Nasal cavity respiratory epithelium epithelial cell of viscerocranial mucosa (primary cell): ENCODE results near the gene EEF1AKMT4. TPM values are rescaled to one million over a fixed set of nuclear protein-coding genes. Genes with fewer than 3 reads are reported as not detected.

ENCODE experiments used
- total RNA-seq: library from RNA; depleted of rRNA; stranded (reverse); fragments of >200 nt; gene quantifications from 2 replicates; pipeline ENCODE4 v1.2.3, GENCODE V29; 2014

The EEF1AKMT4 gene
- 10.3 and 10.9 TPM in 2 replicates for total RNA-seq

DNA sequence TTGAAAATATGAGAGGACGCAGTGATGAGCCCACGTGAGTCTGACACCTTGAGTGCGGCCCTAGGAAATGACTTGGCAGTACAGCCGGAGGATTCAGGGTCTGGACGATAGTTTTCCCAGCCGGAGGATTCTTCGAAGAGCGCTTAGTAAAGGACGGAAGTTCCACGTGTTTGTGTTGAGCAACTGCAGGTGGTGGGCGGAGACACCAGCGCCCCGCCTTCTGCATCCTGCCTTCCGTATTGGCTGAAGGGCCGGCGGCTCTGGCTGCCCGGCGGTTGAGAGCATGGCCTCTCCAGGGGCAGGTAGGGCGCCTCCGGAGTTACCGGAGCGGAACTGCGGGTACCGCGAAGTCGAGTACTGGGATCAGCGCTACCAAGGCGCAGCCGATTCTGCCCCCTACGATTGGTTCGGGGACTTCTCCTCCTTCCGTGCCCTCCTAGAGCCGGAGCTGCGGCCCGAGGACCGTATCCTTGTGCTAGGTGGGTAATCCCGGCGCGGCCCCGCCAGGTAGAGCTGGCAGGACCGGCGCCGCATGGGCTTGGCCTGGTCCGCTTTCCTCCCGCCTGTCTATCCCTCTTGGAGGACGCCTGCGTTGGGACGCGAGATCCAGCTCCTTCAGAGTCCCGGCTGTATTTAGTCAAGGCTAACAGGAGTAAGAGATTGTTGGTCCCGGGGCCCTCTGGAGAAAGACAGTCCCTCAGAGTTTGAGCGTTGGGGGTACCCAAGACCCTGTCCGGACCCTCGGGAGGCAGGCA, at the start of gene EEF1AKMT4:
TSS of gene EEF1AKMT4 (plus strand) at position 261 of the 755 bp plus-strand sequence. CDS start at position 284, 23 bp downstream.

DNA sequence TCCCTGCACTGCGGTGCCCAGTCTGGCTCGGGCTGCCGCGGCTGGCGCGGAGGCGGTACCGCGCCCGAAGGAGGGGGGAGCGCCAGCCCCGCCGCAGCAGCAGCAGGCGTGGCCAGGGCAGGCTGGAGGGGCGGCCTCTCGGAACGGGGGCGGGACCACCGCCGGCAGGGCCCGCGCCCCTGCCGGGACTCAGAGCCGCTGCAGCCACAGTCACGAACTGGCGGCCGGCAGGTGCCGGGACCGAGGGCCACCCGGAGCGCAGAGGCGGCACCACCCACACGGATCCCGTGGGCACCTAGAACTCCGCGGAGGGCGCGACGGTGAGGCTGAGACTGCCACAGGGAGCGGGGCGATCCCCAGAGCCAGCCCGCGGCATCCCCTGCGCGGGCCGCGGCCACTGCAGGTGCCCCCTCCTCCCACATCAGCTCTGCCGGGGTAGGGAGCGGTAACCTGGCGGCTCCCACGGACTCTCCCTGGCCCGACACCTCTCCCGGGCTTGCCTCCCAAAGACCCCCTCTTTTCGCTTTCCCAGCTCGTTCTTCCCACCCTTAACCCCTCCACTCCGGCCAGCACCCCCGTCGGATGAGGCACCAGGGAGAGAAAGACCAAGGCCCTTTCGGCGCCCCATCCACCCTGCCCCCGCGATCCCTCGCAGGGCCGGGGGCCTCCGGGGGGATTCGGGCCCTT, 19.9 kb upstream of the EEF1AKMT4 start, which contains the start of gene VWA5B2:
TSS of gene VWA5B2 (plus strand) at position 192 of the 687 bp plus-strand sequence. CDS start 944 bp downstream, outside the sequence.

DNA sequence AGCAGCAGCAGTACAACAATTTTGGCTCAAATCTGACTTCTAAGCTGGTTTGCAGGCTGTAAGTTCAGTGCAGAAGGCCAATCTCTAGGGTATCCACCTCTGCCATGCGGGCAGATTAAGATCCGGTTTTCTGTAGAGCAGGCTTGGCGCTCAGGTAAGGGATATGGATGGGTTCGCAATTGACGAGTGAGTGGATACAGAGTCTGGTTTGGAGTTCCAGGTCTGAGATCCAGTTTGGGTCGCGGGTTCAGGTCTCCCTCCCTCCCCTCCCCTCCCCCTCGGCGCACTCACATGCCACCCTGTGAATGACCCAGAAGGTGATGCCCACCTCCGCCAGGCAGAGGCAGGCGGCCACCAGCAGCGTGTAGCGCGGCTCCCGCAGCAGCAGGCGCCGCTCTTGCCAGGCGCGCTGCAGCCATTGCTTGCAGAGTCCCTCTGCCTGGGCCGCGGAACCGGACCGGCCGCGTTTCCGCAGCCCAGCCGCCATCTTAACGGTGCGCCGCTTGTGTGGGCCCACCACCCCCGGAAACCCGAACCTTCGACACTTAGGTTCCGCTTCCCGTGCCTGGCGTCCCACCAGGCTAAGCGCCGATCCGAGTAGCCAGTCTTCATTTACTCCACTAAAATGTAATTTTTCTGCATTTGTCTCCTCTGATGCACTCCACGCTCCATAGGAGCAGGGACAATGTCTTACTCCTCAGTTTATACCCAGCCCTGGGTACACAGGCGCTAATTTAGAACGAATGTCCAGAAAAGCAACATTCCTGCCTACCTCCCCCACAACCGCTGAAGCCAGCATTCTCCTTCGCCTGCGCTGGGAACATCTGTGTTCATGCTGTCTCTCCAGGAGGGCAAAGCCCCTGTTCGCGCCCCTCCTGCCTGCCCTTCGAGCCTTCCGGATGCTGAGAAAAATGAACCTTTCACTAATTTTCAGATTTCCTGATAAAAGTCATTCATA, 739 bp upstream of the EEF1AKMT4 start, which contains the start of gene ALG3:
TSS of gene ALG3 (minus strand) at position 509 of the 958 bp plus-strand sequence. CDS start at position 487, 22 bp downstream.

DNA sequence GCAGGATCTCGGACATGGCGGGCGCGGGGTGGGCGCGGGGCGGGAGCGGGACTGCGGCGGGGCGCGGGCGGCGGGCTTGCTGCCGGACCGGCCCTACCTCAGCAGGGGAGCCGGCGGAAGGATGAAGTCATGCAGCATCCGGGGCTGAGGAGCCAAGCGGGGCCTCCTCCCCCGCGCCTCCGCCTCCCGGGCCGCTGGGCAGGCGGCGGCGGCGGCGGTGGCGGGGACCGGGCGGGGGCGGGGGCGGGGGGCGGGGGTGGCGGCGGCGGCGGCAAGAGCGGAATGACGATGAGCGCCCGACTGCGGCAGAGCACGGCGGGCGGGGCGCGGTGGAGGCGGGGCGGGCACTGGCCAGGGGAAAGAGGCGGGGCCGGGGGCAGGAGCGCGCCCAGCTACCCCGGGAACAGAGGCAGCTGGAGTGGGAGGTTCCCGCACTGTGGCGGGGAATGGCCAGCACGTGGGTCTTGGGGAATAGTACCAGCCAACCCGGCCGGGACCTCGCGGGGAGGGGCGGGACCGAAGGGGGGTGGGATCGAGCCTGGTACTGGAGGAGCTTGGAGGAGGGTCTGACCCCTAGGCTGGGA, 11.9 kb downstream of the EEF1AKMT4 start, which contains the start of gene CAMK2N2:
TSS of gene CAMK2N2 (minus strand) at position 284 of the 584 bp plus-strand sequence. CDS start at position 16, 268 bp downstream.

DNA sequence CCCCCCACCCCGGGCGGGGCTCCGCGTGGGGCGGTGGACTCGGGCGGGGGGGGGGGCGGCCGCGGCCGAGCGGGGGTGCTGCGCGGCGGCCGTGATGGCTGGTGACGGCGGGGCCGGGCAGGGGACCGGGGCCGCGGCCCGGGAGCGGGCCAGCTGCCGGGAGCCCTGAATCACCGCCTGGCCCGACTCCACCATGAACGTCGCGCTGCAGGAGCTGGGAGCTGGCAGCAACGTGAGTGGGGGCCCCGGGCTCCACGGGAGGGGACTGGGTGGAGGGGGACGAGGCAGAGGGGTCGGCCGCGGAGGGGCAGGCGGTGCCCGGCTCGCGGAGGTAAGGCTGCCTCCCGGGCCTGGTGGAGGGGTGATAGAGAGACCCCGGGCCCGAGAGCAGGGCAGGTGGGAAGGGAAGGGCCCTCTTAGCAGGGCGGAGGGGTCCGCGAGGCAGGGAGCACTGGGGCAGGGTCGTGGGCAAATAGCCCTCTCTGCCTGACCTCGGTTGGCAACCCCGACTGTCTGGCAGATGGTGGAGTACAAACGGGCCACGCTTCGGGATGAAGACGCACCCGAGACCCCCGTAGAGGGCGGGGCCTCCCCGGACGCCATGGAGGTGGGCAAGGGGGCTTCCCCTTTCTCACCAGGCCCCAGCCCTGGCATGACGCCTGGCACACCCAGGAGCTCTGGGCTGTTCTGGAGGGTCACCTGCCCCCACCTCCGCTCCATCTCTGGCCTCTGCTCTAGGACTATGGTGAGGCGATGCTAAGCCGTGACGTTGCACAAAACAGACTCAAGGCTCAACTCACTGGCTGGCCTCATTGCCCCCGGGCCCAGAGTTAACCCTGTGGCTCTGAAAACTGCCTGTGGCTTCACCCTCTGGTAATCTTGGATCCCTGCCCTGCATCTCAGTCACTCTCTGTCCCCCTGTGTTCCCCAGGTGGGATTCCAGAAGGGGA, 26.8 kb downstream of the EEF1AKMT4 start, which contains the start of gene ECE2:
TSS of gene ECE2 (plus strand) at position 62 of the 950 bp plus-strand sequence. CDS start at position 194, 132 bp downstream.

DNA sequence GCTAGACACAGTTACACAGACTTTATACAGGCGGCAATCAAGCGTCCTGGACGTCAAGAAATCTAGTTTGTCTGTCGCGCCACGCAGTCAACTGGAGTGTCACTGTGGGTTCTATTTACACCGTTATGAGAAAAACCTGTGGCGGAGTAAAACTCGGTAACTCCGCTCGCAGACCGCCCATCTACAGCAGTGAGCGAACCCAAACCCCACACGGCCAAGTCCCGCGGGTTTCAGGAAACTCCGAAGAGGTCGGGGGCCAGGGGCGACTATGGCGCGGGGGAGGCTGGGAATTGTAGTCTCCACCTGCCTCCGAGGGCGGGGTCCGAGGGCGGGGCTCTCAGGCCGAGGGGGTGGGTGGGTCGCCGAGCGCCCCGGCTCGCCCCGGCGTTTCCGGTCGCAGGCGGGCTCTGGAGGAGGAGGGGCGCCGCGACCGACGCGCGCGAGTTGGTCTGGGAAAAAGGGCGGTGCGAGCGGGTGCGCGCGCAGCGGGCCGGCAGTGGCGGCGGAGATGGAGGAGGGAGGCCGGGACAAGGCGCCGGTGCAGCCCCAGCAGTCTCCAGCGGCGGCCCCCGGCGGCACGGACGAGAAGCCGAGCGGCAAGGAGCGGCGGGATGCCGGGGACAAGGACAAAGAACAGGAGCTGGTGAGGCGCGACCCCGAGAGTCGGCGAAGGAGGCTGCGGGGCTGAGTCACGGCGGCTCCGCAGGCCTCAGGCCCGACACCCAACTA, 49.5 kb downstream of the EEF1AKMT4 start, which contains the start of gene PSMD2:
TSS of gene PSMD2 (plus strand) at position 483 of the 729 bp plus-strand sequence. CDS start at position 509, 26 bp downstream.

Other genes starting within 250 kb of the EEF1AKMT4 start
- 11.3 and 49.3 TPM in 2 replicates for gene ABCC5, start 231.8 kb upstream of the EEF1AKMT4 start, total RNA-seq
- gene HTR3D, start 217.9 kb upstream of the EEF1AKMT4 start, total RNA-seq = not detected in 2 replicates
- gene HTR3C, start 196.6 kb upstream of the EEF1AKMT4 start, total RNA-seq = not detected in 2 replicates
- not detected in 2 replicates for gene HTR3E, start 152.6 kb upstream of the EEF1AKMT4 start, total RNA-seq
- 31.1 and 37.1 TPM in 2 replicates for gene EIF2B5, start 114.3 kb upstream of the EEF1AKMT4 start, total RNA-seq
- 28.0 and 54.0 TPM in 2 replicates for gene DVL3, start 94.3 kb upstream of the EEF1AKMT4 start, total RNA-seq
- 155 and 294 TPM in 2 replicates for gene AP2M1, start 74.8 kb upstream of the EEF1AKMT4 start, total RNA-seq
- gene ABCF3, start 63.5 kb upstream of the EEF1AKMT4 start, total RNA-seq = 68.0 and 69.3 TPM in 2 replicates
- gene VWA5B2, start 20.1 kb upstream of the EEF1AKMT4 start, total RNA-seq = not detected in 2 replicates
- 41.7 and 45.7 TPM in 2 replicates for gene ALG3, start 710 bp upstream of the EEF1AKMT4 start, total RNA-seq
- gene CAMK2N2, start 11.9 kb downstream of the EEF1AKMT4 start, total RNA-seq = under 0.01 TPM in 1 of 2 replicates, not detected in the other
- not detected in 2 replicates for gene ECE2, start 26.4 kb downstream of the EEF1AKMT4 start, total RNA-seq
- 448 and 508 TPM in 2 replicates for gene PSMD2, start 49.6 kb downstream of the EEF1AKMT4 start, total RNA-seq
- 315 and 659 TPM in 2 replicates for gene EIF4G1, start 64.9 kb downstream of the EEF1AKMT4 start, total RNA-seq
- 17.6 and 22.6 TPM in 2 replicates for gene FAM131A, start 87.9 kb downstream of the EEF1AKMT4 start, total RNA-seq
- 2.1 and 4.8 TPM in 2 replicates for gene CLCN2, start 111.9 kb downstream of the EEF1AKMT4 start, total RNA-seq
- gene POLR2H, start 112.0 kb downstream of the EEF1AKMT4 start, total RNA-seq = 47.8 and 50.2 TPM in 2 replicates
- not detected in 2 replicates for gene THPO, start 128.5 kb downstream of the EEF1AKMT4 start, total RNA-seq
- not detected in 2 replicates for gene CHRD, start 130.4 kb downstream of the EEF1AKMT4 start, total RNA-seq